IMR-90 (cell line): ENCODE measurements around the gene KMT5C.

Source experiments
- CEBPB ChIP-seq: IDR thresholded peaks from 2 replicates; pipeline ENCODE4 v1.6.1; 2012; ENCODE audit warnings: low read depth, low read length, improper control_type of control experiment
- CHD1 ChIP-seq: IDR thresholded peaks from 2 replicates; pipeline ENCODE4 v1.6.1; 2012; ENCODE audit warnings: low read depth, low read length, improper control_type of control experiment
- CTCF ChIP-seq: conservative IDR thresholded peaks from 2 replicates; pipeline ENCODE4 v1.5.1; 2012; ENCODE audit warnings: mild to moderate bottlenecking, low read depth, low read length, improper control_type of control experiment
- ELK1 ChIP-seq: fragments of 150-350 bp; IDR thresholded peaks from 2 replicates; pipeline ENCODE4 v1.6.1; 2016; ENCODE audit warnings: low read depth, mild to moderate bottlenecking, low read length, moderate library complexity, borderline replicate concordance
- MAFK ChIP-seq: IDR thresholded peaks from 2 replicates; pipeline ENCODE4 v1.6.1; 2012; ENCODE audit warnings: low read depth, low read length, improper control_type of control experiment
- MXI1 ChIP-seq: IDR thresholded peaks from 2 replicates; pipeline ENCODE4 v1.6.1; 2012; ENCODE audit warnings: low read depth, mild to moderate bottlenecking, low read length, moderate library complexity, borderline replicate concordance
- POLR2A ChIP-seq: IDR thresholded peaks from 2 replicates; pipeline ENCODE4 v1.6.1; 2012; ENCODE audit warnings: mild to moderate bottlenecking, low read depth, low read length
- SMC3 ChIP-seq: fragments of 150-350 bp; IDR thresholded peaks from 2 replicates; pipeline ENCODE4 v1.6.1; 2016; ENCODE audit warnings: low read depth, mild to moderate bottlenecking, antibody characterized with exemption, low read length, moderate library complexity

GRCh38 chr19:55312621-55313512, 26.8 kb upstream of the KMT5C start:
- TF ChIP-seq CTCF = no peak
- no peak for TF ChIP-seq POLR2A
- TF ChIP-seq MAFK = no peak
- TF ChIP-seq CEBPB = no peak
- TF ChIP-seq SMC3 = no peak
- TF ChIP-seq ELK1 = no peak
- TF ChIP-seq MXI1 = no peak
- TF ChIP-seq CHD1 = no peak
